ENCODE results near the gene RLN3. TPM values are rescaled to one million over a fixed set of nuclear protein-coding genes. Genes with fewer than 3 reads are reported as not detected.
A peak's percentile ranks its signal among the peaks of the same experiment; 100 is the strongest.

Gene RLN3, protein sequence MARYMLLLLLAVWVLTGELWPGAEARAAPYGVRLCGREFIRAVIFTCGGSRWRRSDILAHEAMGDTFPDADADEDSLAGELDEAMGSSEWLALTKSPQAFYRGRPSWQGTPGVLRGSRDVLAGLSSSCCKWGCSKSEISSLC
- not detected for total RNA-seq
- not detected for polyA plus RNA-seq
- long read RNA-seq, donor 1, result 0 reads
- long read RNA-seq, donor 2, result 0 reads
- long read RNA-seq, donor 3, result 0 reads

DNA sequence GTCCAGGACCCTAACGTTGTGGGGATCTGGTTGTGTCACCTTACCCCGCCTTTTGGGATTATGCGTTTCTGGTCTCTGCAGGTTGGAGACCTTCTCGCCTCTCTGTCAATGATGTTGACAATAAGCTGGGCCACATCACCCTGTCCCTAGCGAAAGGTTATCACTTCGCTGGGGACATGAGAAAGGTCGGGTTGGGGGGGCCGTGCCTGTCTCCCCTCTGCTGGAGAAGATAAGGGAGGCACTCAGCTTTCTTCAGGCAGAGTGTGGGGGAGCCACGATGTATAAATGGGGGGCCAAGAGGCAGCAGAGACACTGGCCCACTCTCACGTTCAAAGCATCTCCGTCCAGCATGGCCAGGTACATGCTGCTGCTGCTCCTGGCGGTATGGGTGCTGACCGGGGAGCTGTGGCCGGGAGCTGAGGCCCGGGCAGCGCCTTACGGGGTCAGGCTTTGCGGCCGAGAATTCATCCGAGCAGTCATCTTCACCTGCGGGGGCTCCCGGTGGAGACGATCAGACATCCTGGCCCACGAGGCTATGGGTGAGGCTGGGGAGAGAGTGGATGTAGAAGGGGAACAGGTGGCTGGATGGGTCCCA is at the start of gene RLN3:
RLN3 (plus strand) TSS at position 293 of the 595 bp plus-strand sequence; CDS start at position 350, 57 bp downstream.
- H3K27me3 ChIP-seq, result no peaks in the 10 kb centered on the region
- H3K4me3 ChIP-seq, result no peak within 1 kb of the TSS
- no peaks in the 10 kb centered on the region for H3K36me3 ChIP-seq
- H3K4me1 ChIP-seq (ENCODE audit: insufficient read depth), result no peaks in the 10 kb centered on the region
- no peak for TF ChIP-seq POLR2A (IDR thresholded peaks at IDR 0.05)
- TF ChIP-seq, protein P1, sequence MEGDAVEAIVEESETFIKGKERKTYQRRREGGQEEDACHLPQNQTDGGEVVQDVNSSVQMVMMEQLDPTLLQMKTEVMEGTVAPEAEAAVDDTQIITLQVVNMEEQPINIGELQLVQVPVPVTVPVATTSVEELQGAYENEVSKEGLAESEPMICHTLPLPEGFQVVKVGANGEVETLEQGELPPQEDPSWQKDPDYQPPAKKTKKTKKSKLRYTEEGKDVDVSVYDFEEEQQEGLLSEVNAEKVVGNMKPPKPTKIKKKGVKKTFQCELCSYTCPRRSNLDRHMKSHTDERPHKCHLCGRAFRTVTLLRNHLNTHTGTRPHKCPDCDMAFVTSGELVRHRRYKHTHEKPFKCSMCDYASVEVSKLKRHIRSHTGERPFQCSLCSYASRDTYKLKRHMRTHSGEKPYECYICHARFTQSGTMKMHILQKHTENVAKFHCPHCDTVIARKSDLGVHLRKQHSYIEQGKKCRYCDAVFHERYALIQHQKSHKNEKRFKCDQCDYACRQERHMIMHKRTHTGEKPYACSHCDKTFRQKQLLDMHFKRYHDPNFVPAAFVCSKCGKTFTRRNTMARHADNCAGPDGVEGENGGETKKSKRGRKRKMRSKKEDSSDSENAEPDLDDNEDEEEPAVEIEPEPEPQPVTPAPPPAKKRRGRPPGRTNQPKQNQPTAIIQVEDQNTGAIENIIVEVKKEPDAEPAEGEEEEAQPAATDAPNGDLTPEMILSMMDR (IDR thresholded peaks at IDR 0.05), result no peak
- TF ChIP-seq EP300 (IDR thresholded peaks at IDR 0.05), result no peak
- DNase-seq, result no peak
- no peak within 1 kb of the TSS for H3K27ac ChIP-seq
- H3K9me3 ChIP-seq, result no peaks in the 10 kb centered on the region
- 48 to 54% (median 51%) methylated on average over 24 of the region's 24 CpGs for WGBS, 3 donors
- intact Hi-C loops (cut with DNase I), result no loop called here

DNA sequence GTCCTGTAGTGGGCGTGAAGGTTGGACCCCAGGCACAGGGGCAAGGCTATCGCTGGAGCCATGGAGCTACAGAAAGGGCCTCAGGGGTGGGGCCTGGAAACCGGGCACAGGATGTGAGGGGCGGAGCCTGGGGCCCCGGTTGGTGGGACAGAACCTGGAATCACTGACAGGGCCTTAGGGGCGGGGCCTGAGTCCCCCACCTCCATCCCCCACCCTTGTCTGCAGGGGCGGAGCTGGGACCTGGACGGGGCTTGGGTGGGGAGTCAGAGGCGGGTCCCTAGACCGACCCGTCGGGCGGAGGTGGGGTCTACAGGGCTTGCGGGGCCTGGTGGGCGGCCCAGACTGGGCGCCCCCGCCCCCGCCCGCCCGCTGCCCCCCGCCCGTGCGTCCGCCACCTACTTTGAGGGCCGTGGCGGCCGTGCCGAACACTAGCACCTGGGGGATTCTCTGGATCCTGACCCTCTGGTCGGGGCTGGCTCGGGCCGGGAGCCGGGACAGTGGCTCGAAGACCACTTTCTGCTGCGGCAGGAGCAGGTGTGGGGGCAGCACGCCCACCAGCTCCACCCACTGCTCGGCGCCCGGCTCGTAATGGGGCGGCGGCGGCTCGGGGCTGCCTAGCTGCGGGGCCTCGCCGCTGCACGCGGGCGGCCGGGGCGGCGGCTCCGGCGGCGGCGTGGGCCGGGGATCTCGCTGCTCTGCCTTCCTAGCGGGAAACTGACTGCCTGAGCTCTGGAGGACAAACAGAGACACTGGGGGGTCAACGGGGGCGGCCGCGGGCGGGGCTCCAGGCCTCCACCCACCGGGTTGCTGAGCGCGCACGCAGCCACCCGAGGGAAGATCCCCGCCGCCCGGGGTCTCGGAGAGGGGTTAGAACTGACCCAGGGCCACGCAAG is 49.4 kb upstream of the RLN3 start:
- Histone ChIP-seq H3K36me3 (no peaks in the 10 kb centered on the region), H3K27ac (peak overlapping the region; percentile 62 to 75), H3K4me1 (ENCODE audit: insufficient read depth) (peaks cover 5% of the 10 kb centered on the region), H3K27me3 (no peaks in the 10 kb centered on the region), H3K9me3 (no peaks in the 10 kb centered on the region), H3K4me3 (peak overlapping the region; percentile 55)
- TF ChIP-seq, protein P1 (IDR thresholded peaks at IDR 0.05), result no peak
- no peak for TF ChIP-seq EP300 (IDR thresholded peaks at IDR 0.05)
- TF ChIP-seq POLR2A (IDR thresholded peaks at IDR 0.05), result no peak
- intact Hi-C loops (cut with DNase I), result no loop called here
- DNase-seq, result peak; percentile 86 to 90 (median 86)
- WGBS, 3 donors, result 3 to 5% (median 5%) methylated on average over 45 to 74 of the region's 74 CpGs

DNA sequence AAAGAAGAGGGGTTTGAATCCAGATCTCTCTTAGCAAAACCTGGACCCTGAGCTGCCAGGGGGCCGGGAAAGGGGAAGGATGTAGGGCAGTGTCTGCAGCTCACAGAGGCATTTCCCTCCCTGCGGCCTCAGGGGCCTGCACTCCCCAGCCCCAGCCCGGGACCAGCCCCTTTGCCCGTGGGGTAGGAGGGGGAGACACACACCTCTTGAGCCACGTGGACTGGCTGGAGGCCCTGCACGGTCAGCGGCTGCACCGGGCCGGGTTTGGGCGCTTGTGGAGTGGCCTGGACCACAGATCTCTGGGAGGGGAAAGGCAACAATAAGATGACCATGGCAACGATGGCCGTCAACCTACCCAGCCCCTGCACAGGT is 48.7 kb upstream of the RLN3 start:
- H3K27me3 ChIP-seq, result no peaks in the 10 kb centered on the region
- intact Hi-C loops (cut with DNase I), result no loop called here
- H3K36me3 ChIP-seq, result no peaks in the 10 kb centered on the region
- H3K27ac ChIP-seq, result peak overlapping the region; percentile 62 to 75
- no peak for TF ChIP-seq EP300 (IDR thresholded peaks at IDR 0.05)
- TF ChIP-seq, protein P1 (IDR thresholded peaks at IDR 0.05), result no peak
- no peak for TF ChIP-seq POLR2A (IDR thresholded peaks at IDR 0.05)
- WGBS, 3 donors, result 12 to 13% (median 12%) methylated on average over 12 of the region's 12 CpGs
- peaks cover 5% of the 10 kb centered on the region for H3K4me1 ChIP-seq (ENCODE audit: insufficient read depth)
- peak in 2 of 5 donors; percentile 44 to 55 for DNase-seq
- peak overlapping the region; percentile 55 for H3K4me3 ChIP-seq
- H3K9me3 ChIP-seq, result no peaks in the 10 kb centered on the region

DNA sequence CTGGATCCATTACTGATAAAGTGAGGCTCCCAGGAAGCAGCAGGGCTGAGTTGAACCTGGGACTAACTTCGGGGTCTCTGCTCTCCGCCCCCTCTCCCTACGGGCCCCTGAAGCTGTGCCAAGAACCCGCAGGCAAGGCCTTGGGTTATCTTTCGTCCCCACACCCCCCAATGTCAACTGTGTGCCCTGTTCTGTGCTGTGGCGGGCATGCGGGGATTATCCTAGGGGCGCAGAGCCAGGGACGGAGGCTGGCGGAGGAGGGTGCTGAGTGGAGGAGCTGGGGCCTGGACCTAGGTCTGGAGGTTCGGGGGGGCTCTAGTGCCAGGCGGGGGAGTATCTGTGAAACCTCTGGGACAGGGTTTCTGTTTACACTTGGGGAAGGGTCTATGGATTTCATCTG is 48.3 kb upstream of the RLN3 start:
- Histone ChIP-seq H3K4me1 (ENCODE audit: insufficient read depth) (peaks cover 5% of the 10 kb centered on the region), H3K27ac (no peak overlapping the region), H3K4me3 (no peak overlapping the region), H3K36me3 (no peaks in the 10 kb centered on the region), H3K9me3 (no peaks in the 10 kb centered on the region), H3K27me3 (no peaks in the 10 kb centered on the region)
- peak in 1 of 5 donors; percentile 39 for DNase-seq
- TF ChIP-seq EP300 (IDR thresholded peaks at IDR 0.05), result no peak
- TF ChIP-seq, protein P1 (IDR thresholded peaks at IDR 0.05), result no peak
- TF ChIP-seq POLR2A (IDR thresholded peaks at IDR 0.05), result no peak
- 74 to 80% (median 78%) methylated on average over 12 of the region's 12 CpGs for WGBS, 3 donors
- intact Hi-C loops (cut with DNase I), result no loop called here
